SW 1271 (cell line): Measurements from ENCODE around the gene CCNDBP1.
"Not testable (repeated sequence)": the region's sequence is repeated elsewhere in the genome, so short reads cannot be mapped to it uniquely, and the experiment has no call there.

Experiments used
- DNase-seq, 2 experiments: peaks; one replicate each; lab custom pipeline; 2025; lab: John Stamatoyannopoulos, UW

The CCNDBP1 gene

DNA sequence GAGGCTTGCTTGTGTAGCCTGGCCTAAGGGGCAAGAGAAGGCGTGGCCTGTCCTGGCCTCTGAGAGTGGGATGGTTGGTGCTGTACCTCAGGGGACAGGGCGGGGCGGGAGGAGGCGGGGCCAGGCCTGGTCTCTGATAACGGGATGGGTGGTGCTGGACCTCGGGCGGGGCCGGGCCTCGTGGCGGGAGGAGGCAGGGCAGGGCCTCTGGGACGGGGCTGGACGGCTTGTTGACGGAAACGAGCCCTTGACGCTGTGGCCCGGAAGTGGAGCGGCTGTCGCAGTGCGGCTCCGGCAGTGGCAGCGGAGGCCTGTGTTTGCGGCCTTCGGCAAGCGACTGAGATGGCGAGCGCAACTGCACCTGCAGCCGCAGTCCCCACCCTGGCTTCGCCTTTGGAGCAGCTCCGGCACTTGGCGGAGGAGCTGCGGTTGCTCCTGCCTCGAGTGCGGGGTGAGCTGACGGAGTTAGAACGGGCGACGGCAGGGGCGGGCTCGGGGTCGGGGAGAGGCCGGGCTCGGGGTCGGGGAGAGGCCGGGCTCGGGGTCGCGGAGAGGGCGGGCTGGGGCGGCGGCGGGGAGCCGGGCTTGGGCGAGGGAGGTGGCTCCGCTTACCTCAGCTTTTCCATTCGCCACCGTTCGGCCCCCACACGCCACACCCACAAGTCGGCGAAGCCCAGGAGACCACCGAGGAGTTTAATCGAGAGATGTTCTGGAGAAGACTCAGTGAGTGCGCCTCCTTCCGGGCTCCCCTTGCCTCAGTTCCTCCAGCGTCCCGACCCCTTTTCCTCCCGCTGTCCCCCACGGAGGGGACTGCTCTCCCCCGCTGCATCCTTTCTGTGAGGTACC lies at the start of gene CCNDBP1:
Gene CCNDBP1 (plus strand): TSS at position 247 of the 846 bp plus-strand sequence. CDS start 96 bp downstream, at position 343.
- DNase-seq = peak; percentile 56 to 88

GRCh38 chr15:43143203-43143941 lies 41.8 kb upstream of the CCNDBP1 start:
- no peak for DNase-seq

DNA sequence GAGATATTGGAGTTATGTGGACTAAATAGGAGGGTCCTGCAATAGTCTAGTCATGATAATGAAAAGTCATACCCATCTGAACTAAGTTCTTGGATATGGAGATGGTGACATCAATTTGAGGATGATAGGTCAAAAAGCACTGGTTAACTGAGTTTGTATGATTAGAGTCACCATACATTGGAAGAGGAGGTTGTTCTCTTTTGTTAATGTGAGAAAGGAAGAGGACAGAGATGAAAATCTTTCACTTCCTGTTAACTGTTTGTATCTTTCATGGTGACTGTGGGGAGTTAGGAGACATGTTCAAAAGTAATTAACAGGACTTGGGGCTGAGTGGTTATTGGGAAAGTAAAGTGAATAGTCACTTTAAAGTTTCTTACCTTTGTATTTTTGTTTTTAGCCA lies 40.7 kb upstream of the CCNDBP1 start:
- no peak for DNase-seq

DNA sequence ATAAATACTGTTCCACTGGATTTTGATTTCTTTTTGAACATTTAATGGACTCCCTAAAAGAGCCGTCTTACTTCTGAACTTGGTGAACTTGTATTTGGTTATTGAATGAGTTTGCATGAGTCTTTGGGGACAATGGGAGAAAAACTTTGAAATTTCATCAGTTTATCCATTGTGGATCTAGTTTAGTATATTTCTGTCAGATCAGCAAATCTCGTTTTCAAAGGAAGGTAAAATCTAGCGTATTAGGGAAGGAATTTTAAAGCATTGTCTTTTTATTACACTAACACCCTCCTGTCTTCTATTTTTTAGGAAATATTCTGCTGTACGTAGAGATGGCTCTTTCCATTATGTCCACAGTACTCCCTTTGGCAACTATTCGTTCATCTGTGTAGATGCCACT lies 39.0 kb upstream of the CCNDBP1 start:
- DNase-seq = no peak

DNA sequence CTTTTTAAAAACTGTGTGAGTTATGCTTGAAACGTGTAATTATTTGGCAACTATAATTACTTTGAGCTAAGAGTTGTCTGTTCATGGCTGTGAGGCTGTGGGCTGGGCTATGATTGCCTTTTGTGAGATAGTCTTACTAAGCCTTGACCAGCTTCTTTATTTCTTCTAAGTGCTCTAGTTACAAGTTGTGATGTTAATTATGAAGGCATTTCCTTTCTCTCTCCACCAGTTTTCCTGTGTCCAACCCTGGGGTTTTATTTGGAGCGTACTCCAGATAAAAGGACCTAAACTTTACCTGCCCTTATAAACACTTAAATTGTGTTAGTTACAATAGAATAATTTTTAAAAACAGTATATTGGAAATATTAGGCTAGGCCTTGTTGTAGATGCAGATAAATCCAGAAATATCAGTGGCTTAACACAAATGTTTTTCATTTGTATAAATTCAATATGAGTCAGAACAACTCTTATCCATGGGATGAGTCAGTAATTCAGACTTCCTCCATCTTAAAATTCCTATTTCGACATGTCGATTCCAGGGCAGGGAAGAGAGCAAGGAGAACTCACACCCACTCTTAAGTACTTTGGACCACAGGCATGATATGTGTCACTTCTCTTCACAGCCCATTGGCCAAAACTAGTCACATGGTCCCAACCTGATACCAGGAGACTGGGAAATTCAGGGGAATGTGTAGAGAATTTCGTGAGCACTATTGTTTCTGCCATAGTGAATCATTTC lies 34.8 kb upstream of the CCNDBP1 start:
- DNase-seq = peak; percentile 79 to 89

- DNase-seq = no peak
Measured at GRCh38 chr15:43151688-43152087, 33.5 kb upstream of the CCNDBP1 start.

DNA sequence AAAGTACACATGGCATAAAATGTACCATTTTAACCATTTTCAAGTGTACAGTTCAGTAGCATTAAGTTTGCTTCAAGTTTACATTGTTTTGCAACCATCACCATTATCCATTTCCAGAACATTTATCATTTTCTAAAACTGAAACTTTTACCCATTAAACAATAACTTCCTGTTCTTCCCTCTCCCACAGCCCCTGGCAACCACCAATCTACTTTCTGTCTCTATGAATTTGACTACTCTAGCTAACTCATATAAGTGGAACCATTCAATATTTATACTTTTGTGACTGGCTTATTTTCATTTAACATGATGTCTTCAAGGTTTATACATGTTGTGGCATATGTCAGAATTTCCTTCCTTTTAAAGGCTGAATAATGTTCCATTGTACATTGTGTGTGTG lies 31.9 kb upstream of the CCNDBP1 start:
- DNase-seq = no peak

GRCh38 chr15:43165801-43166325 lies 19.3 kb upstream of the CCNDBP1 start:
- DNase-seq = no peak

GRCh38 chr15:43167261-43167660 lies 17.9 kb upstream of the CCNDBP1 start:
- not testable (repeated sequence) for DNase-seq

DNA sequence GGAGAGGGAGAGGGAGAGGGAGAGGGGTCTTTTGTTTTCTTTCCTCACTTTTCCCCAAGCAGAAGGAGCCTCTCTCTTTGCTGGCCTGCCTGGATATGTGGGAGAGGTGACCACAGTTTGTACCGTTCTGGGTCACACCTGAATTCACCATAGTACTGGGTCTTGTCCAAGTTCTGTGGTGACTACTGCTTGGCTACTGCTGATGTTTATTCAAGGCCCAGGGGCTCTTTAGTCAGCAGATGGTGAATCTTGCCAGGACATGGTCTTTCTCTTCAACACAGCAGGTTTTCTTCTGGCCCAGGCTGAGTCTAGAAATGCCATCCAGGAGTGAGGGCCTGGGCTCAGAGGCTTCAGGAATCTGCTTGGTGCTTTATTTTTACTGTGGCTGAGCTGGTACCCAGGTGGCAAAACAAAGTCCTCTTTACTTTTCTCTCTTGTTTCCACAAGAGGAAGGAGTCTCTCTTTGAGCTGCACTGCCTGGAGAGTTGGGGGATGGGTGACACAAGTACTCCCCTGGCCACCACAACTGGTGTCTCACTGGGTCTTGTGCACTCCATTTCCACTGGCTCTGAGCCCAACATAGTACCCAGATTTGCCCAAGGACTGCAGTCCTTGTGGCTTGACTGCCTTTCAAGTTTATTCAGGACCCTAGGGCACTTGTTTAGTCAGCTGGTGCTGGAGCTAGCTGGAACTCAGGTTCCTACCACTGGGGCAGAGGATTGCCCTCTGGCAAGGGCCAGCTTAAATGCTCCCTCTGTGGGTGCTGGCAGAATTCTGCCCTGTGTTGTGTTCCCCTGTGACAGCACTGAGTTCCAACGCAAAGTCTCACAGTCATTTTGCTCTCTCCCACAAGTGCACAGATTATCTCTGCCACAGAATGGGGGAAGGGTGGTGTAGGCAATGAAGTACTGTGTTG lies 16.8 kb upstream of the CCNDBP1 start:
- no peak for DNase-seq

DNA sequence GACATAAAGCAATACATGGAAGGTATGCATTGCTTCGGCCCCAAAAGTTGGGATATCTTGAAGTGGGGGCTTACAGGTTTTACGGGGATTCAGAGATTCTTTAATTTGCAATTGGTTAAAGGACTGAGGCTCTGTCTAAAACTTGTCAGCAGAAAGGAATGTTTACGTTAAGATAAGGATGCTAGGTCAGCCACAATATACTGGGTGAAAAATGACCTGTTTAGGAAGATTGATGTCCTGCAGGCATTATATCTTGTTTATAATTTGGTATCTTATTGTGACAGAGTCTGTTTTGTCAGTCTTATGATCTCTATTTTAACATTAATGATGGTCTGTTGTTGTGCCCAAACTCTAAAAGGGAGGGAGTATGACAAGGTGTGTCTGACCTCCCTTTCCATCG lies 15.3 kb upstream of the CCNDBP1 start:
- DNase-seq = no peak

- not testable (repeated sequence) for DNase-seq
Measured at GRCh38 chr15:43175656-43176309, 9.4 kb upstream of the CCNDBP1 start.

DNA sequence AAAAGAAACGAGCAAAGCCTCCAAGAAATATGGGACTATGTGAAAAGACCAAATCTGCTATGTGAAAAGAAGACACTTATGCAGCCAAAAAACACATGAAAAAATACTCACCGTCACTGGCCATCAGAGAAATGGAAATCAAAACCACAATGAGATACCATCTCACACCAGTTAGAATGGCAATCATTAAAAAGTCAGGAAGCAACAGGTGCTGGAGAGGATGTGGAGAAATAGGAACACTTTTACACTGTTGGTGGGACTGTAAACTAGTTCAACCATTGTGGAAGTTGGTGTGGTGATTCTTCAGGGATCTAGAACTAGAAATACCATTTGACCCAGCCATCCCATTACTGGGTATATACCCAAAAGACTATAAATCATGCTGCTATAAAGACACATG lies 8.1 kb upstream of the CCNDBP1 start:
- DNase-seq = not testable (repeated sequence)

GRCh38 chr15:43183270-43183669 lies 1.9 kb upstream of the CCNDBP1 start:
- no peak for DNase-seq

DNA sequence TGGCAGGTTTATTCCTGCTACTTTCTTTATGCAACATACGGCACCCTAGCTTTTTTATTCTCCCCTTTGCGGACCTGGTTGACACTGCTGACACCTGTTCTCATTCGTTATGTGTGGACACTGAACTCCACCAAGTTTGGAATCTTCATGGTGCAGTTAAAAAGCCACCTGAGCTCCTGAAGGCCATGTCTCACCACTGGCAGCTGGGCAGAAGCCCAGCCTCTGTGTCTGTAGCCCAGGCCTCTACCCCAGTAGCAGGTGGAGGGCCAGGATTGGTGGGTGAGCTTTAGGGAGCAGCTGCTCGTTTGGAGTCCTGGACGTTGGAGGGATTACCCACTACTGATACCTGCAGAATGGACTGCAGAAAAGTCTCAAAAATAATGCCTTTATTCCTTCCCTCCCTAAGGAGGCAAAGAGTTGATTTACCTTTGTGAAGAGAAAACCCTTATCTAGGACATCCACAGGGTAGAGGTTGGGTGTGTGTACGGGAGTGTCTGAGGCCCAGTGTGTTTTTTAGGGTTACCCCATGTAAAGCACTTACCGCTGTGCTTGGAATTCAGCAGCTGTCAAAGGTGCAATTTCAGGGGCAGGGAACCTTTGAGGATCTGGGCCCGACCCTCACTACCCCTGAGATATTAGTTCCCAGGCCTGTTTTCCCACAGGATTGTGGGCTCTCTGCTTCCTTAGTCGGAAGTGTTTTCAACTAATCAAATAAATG lies 637 bp upstream of the CCNDBP1 start:
- DNase-seq = no peak

- no peak for DNase-seq
Measured at GRCh38 chr15:43186003-43186353, 775 bp downstream of the CCNDBP1 start.

DNA sequence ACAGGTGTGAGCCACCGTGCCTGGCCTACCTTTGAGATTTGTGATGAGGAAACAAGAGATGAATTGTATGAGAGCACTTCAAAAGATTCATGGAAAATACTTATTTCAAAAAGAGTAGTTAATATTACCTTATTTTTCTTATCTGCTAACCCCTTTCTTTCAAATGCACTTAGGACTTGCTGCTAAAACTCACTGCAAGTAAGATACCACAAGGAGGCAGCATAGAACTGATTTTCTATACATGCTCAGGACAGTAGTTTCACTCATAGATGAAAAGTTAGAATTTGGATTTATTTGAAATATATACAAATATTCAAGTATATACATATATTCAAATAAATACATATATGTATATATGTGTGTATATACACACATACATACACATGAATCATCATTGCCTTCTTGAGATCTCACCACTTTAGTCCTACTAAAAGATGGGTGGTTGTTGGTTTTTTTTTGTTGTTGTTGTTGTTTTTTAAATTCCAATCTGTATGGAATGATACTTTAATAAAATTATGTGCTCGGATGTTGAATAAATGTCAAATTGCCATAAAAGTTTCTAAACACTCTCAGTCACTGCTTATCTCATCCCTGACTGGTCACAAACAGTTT lies 2.4 kb downstream of the CCNDBP1 start:
- DNase-seq = peak in 1 of 2 experiments; percentile 45

GRCh38 chr15:43189296-43189695 lies 4.1 kb downstream of the CCNDBP1 start:
- DNase-seq = no peak

DNA sequence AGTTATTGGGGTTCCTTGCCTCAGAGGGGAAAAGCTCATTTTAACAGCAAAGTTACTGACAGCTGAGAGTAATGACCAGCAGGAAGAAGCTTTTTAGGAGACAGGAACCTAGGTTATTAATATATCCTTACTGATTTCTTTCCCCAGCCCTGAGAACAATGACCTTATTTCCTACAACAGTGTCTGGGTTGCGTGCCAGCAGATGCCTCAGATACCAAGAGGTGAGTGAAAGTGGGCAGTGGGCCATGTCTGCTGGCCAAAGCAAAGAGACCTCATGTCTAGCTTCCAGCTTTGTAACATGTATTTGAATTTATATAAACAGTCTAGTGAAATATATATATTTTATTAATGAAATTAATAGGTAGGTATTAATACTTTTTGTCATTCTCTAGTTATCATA lies 5.0 kb downstream of the CCNDBP1 start:
- DNase-seq = no peak

GRCh38 chr15:43193710-43194109 lies 8.5 kb downstream of the CCNDBP1 start:
- DNase-seq = no peak
